Measurements from ENCODE around the gene VPS35.
A peak's percentile ranks its signal among the peaks of the same experiment; 100 is the strongest.

VPS35 gene

DNA sequence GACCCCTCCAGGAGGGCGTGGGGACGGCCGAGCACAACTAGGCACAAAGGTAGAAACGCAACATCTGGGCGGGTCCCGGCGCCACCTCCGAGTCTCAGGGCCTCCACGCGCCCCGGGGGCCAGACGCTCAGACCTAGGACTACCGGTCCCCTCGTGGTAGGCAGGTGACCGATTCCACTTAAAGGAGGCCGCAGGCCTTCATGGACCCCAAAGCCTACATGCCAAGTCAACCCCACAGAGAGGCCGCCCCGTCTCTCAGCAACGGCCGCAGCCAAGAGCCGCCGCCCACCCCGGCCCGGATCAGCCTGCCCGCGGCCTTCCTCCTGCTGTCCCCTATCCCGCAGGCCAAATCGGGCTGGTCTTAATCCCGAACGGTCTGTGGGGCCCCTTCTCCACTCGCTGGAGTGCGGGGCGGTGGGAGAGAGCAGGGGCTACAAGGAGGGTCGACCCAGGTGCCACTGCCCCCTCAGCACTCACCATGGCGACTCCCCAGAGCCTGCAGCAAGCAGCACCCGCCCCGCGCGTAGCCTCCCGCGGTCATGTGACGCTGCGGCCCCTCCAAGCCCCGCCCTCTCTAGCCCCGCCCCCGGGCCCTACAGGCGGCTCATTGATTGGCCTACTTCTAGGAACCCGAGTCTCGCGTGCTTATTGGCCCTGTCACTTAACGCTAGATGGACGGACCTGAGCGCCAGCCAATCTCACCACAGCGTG, at the start of gene VPS35:
TSS of gene VPS35 (minus strand) at position 525 of the 711 bp plus-strand sequence. CDS start at position 480, 45 bp downstream.
- no peak for TF ChIP-seq ZNF274 (IDR thresholded peaks at IDR 0.05; ENCODE audit: low read depth, low read length)
- H3K4me3 ChIP-seq (ENCODE audit: low read length), result peak within 1 kb of the TSS; percentile 93

DNA sequence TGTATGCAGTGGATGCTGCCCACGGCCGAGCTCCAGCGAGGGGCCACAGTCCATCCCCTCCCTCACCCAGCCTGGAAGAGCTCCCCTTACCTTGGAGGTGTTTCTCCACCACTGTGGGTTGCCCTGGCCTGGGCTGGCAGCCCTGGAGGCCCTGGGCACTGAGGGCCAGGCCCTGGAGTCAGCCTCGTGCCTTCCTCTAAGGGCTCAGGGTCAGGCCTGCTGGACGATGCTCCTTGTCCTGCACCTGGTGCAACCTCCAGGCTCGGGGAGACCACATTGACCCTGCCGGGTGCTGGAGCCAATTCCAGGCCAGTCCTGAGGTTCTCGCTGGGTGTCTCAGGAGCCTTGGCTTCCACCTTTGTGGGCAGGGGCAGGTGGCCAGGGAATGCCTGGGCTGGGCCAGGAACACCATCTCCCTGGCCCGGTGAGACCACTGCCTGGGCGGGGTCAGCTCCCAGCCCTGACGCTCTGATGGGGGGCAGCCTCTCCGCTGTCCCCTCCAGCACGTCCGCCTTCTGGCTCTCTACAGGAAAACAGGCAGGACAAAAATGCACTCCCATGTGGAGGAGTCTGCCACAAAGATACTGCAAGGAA, 48.7 kb upstream of the VPS35 start:
- no peak overlapping the region for H3K4me3 ChIP-seq (ENCODE audit: low read length)
- TF ChIP-seq ZNF274 (IDR thresholded peaks at IDR 0.05; ENCODE audit: low read depth, low read length), result no peak

DNA sequence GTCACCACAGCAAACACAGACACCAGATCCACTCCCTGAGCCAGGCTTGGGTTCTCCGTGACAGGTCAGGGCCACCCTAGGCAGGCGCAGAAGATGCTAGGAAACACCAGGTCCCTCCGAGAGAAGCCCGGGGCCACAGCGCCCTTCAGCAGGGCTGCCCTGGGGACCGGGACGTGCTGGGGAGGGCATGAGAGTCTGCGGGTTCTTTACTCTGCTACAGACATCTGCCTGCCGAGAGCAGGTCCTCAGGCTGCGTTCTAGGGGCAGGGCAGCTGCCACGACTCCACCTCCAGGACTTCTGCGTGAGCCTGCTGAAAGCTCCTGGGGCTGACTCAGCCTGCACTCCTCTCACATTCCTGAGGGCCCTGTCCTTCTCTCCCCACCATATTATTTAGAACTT, 47.7 kb upstream of the VPS35 start:
- H3K4me3 ChIP-seq (ENCODE audit: low read length), result no peak overlapping the region
- no peak for TF ChIP-seq ZNF274 (IDR thresholded peaks at IDR 0.05; ENCODE audit: low read depth, low read length)

DNA sequence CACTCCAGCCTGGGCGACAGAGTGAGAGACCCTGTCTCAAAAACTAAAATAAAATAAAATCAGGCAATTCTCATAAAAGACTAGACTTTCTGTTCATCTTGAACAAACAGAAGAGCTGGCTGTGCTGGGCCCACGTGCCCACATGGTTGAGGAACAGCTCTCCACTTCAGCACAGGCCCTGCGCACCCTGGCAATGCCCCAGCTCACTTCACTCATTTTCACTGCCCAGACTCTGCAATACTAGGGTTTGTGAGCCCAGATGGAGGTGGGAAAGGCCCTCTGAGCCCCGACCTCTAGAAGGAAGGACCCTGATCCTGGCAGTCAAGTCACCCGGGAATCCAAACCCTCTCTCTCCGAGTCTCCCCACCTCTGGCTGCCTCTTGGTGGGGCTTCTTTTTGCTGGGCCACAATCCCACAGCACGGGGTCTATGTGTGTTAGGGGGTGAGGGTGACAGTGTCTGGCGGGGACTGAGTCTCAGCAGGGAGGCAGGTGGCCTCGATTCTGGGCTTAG, 44.4 kb upstream of the VPS35 start:
- no peak for TF ChIP-seq ZNF274 (IDR thresholded peaks at IDR 0.05; ENCODE audit: low read depth, low read length)
- no peak overlapping the region for H3K4me3 ChIP-seq (ENCODE audit: low read length)

DNA sequence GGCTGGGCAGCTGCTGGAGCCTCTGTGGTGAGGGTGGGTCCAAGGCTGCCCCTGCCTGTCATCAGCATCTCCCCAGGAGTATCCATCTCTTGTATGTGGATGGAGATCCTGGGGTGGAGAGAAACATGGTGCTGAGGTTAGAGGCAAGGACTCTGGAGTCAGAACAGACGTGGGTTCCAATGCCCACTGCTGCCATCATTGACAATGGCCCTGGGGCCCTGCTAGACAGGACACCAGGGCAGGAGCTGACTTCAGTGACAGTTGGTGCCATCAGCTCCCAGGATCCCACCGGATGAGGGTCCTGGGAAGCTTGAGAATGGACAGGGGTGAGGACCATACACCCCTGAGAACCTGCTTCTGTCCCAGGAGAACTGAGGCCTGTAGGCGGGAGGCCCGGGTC, 43.6 kb upstream of the VPS35 start:
- TF ChIP-seq ZNF274 (IDR thresholded peaks at IDR 0.05; ENCODE audit: low read depth, low read length), result no peak
- H3K4me3 ChIP-seq (ENCODE audit: low read length), result no peak overlapping the region

DNA sequence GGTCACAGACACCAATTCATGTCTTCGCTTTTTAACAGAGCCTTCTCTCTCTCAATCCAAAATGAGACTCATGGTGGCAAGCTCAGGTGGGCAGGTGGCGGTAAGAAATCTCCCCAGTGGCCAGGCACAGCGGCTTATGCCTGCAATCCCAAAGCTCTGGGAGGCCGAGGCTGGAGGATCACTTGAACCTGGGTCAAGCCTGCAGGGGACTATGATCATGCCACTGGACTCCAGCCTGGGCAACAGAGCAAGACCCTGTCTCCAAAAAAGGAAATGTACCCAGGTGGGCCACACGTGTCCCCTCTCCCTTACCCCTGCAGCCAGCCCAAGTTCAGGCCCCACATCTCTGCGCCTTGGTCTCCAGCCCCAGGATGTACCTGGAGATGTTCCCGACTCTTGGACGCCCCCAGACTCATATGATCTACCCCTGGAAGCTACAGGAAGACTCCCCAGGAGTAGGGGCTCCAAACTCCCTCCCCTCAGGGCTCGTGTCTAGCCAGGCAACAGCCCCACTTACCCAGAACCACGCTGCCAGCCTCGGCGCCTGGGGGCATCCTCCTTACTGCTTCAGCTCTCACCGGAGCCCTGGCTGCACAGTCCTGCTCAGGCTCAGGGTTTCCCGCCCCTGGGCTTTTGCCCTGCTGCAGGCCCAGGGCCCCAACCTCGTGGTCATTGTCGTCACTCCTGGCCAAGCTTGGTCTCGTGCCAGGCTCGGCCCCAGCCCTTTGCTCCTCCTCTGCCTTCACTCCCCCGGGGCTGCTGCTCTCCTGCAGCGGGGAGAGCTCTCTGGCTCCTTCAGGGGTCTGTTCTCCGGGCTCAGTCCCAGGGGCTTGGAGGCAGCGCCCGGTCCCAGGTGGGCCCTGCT, 42.9 kb upstream of the VPS35 start:
- H3K4me3 ChIP-seq (ENCODE audit: low read length), result no peak overlapping the region
- no peak for TF ChIP-seq ZNF274 (IDR thresholded peaks at IDR 0.05; ENCODE audit: low read depth, low read length)

DNA sequence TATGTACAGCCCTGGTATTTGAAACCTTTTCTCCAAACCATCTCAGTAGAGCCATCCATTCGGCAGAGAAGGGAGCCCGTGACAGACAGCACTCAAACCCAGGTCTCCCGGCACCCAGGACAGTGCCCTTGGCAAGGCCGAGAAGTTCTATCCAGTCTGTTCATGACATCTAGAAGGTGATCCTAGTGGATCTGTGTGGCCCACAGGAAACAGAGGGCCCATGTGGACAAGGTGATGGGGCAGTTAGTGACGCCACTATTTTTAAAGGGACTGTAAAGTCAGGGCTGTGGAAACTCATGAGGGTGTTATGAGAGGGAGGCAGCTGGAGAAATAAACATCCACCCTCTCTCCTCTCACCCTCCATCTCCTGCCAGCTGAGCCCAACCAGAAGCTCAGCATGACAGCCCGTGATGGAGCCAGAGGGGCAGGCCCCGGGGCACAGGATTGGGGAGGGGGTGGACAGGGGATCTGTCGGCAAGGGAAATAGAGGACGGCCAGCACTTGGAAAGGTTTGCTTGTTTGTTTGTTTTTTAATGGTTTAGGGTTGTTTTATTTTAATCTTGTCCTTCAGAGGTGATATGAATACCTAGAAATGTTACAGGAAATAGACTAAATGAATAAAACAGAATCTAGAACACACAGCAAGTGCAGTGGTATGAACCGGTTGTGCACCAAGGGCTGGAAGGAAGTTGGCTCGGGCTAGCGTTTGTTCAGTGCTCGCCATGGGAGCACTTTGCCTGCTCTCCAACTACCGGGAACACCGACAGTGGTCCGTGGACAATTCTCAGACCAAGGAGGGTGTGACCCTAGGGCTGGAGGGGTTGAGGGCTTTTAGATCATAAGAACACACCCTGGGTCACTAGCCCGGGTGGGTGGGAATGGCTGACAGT, 42.1 kb upstream of the VPS35 start:
- no peak overlapping the region for H3K4me3 ChIP-seq (ENCODE audit: low read length)
- TF ChIP-seq ZNF274 (IDR thresholded peaks at IDR 0.05; ENCODE audit: low read depth, low read length), result no peak

DNA sequence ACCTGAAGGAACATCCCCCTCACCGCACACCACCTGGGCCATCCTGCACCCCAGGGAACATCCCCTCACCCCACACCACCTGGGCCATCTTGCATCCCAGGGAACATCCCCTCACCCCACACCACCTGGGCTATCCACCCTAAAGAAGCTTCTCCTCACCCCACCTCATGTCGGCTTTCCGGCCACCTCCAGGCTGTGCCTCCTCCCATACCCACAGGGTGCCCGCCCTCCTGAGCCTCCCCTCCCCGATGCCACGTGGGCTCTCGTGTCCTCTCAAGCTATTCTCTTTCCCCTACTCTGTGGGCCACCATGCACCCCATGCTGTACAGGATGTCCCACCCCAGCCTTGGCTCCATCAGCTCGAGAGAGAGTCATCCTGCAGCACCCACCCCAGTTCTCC, 41.1 kb upstream of the VPS35 start:
- H3K4me3 ChIP-seq (ENCODE audit: low read length), result no peak overlapping the region
- TF ChIP-seq ZNF274 (IDR thresholded peaks at IDR 0.05; ENCODE audit: low read depth, low read length), result no peak

DNA sequence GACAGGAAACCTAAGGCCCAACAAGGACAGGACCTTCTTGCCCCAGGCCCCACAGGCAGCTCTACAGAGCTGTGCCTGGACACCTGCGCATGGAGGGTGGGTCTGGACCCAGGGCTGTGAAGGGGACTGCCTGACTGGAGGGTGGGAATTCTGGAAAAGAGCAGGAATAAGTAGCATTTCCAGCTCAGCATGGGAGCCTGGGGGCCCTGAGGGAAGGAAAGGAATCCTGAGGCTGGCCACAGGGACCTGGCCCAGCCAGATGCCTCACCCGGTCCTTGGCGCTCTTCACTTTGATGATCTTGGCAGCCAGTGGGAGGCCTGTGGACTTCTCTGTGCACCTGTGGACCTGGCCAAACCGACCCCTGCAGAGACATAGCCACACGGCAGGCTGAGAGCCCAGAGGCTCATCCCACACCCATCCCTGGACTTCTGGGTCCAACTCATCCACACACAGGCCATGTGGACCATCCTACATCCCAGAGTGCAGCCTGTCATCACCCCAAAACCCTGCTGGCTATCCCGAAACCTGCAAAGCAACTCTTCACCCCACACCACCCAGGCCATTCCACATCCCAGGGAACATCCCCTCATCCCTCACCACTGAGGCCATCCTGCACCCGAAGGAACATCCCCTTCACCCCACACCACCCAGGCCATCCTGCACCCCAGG, 40.5 kb upstream of the VPS35 start:
- no peak overlapping the region for H3K4me3 ChIP-seq (ENCODE audit: low read length)
- TF ChIP-seq ZNF274 (IDR thresholded peaks at IDR 0.05; ENCODE audit: low read depth, low read length), result no peak

DNA sequence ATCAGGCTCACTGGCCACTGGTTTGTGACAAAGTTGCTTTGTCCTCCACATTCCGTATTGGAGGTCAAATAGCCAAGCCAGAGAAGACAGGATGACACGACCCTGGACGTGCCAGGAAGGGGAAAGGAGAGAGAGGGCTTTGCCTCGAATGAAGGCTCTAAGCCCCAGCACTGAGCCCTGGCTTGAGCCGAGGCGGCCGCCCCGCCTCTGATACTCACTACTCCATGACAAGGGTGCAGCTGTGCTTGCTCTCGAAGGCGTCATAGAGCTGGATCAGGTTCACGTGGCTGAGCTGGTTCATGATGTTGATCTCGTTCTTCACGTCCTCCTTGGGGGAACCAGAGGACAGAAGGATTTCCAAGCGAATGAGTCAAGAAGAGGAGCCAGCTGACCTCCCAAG, 39.8 kb upstream of the VPS35 start:
- no peak for TF ChIP-seq ZNF274 (IDR thresholded peaks at IDR 0.05; ENCODE audit: low read depth, low read length)
- no peak overlapping the region for H3K4me3 ChIP-seq (ENCODE audit: low read length)

DNA sequence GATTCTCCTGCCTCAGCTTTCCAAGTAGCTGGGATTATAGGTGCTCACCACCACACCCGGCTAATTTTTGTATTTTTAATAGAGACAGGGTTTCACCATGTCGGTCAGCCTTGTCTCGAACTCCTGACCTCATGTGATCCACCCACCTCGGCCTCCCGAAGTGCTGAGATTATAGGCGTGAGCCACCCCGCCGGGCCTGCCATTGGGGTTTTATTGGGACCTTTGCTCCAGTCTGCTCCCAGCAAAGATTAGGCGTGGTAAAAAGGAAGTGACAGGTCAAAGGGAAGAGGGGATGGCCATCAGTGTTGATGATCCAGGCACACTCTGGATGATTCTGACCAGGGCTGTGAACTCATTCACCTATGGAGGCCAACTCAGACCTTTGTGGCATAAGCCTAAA, 38.7 kb upstream of the VPS35 start:
- no peak overlapping the region for H3K4me3 ChIP-seq (ENCODE audit: low read length)
- TF ChIP-seq ZNF274 (IDR thresholded peaks at IDR 0.05; ENCODE audit: low read depth, low read length), result no peak

DNA sequence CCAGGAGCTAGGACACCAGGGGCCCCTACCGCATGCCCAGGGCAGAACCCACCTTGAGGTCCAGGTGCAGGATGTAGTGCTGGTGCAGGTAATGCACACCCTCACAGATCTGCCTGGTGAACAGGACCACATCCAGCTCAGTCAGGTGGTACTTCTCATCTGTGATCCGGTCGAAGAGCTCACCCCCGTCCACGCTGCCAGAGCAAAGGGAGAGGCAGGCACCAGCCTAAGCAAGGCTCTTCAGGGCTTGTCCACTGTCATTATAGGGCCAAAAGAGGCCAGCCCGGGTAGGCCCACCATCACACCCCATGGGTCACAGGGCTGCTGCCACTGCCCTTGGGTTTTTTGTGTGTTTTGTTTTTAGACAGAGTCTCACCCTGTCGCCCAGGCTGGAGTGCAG, 38.2 kb upstream of the VPS35 start:
- no peak for TF ChIP-seq ZNF274 (IDR thresholded peaks at IDR 0.05; ENCODE audit: low read depth, low read length)
- H3K4me3 ChIP-seq (ENCODE audit: low read length), result no peak overlapping the region

DNA sequence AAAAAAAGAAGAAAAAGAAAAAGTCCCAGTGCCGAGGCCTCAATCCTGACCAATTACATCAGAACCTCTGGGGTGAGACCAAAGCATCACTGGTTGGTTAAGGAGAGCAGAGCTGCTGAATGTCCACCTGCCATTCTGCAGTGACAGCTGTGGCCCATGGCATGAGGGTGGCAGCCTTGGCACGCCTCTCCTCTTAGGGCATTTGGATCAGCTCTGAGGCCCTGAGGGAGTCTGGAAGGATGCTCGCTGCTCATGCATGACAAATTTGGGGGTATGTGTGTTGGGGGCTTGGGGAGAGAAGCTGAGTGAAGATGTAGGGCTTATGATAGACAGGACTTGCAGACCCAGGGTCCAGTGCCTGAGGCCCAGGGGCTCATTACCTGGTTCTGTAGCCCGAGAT, 32.9 kb upstream of the VPS35 start:
- no peak for TF ChIP-seq ZNF274 (IDR thresholded peaks at IDR 0.05; ENCODE audit: low read depth, low read length)
- H3K4me3 ChIP-seq (ENCODE audit: low read length), result no peak overlapping the region

Measured in GM08714 (cell line).